ENCODE data around the gene OPCML.

OPCML gene

GRCh38 chr11:133381761-133382130 is 150.6 kb downstream of the OPCML start:
- Histone ChIP-seq H3K4me3 (no peak overlapping the region), H3K4me1 (no peaks in the 10 kb centered on the region), H3K9me3 (no peaks in the 10 kb centered on the region), H3K36me3 (replicated peaks) (no peaks in the 10 kb centered on the region), H3K27me3 (ENCODE audit: low read depth) (no peaks in the 10 kb centered on the region)
- in situ Hi-C loops (cut with MboI; ENCODE audit: low sequenced_read_pairs), result no loop called here
- no peak for DNase-seq (ENCODE audit: low spot score in 2 of 2)

DNA sequence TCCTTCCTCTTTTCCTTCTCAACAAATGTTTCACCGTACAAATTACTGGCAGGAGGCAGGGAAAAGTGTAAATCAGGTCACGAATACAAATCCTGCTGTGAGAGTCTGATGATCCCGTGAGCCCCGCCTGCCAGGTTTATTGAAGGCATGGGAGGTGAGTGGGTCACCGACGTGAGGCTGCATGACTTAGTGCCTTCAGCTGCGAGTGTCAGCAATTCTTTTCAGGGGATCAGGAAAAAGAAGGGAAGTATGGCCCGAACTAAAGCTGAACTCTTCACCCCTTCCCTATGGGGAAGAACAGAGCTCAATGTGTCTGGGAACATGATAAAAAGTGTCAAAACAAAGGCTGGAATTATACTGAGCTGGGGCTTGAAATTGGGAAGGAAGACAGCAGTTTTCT is 166.2 kb downstream of the OPCML start:
- Histone ChIP-seq H3K9me3 (no peaks in the 10 kb centered on the region), H3K27me3 (ENCODE audit: low read depth) (no peaks in the 10 kb centered on the region), H3K4me1 (no peaks in the 10 kb centered on the region), H3K36me3 (replicated peaks) (no peaks in the 10 kb centered on the region), H3K4me3 (no peak overlapping the region)
- in situ Hi-C loops (cut with MboI; ENCODE audit: low sequenced_read_pairs), result no loop called here
- no peak for DNase-seq (ENCODE audit: low spot score in 2 of 2)

- DNase-seq (ENCODE audit: low spot score in 2 of 2), result no peak
- Histone ChIP-seq H3K9me3 (no peaks in the 10 kb centered on the region), H3K4me1 (no peaks in the 10 kb centered on the region), H3K27me3 (ENCODE audit: low read depth) (no peaks in the 10 kb centered on the region), H3K4me3 (no peak overlapping the region), H3K36me3 (replicated peaks) (no peaks in the 10 kb centered on the region)
- in situ Hi-C loops (cut with MboI; ENCODE audit: low sequenced_read_pairs), result no loop called here
Observed at GRCh38 chr11:133362916-133363315, 169.4 kb downstream of the OPCML start.

- no peaks in the 10 kb centered on the region for H3K36me3 ChIP-seq (replicated peaks)
- in situ Hi-C loops (cut with MboI; ENCODE audit: low sequenced_read_pairs), result no loop called here
- H3K27me3 ChIP-seq (ENCODE audit: low read depth), result no peaks in the 10 kb centered on the region
- no peak for DNase-seq (ENCODE audit: low spot score in 2 of 2)
- no peak overlapping the region for H3K4me3 ChIP-seq
- no peaks in the 10 kb centered on the region for H3K4me1 ChIP-seq
- no peaks in the 10 kb centered on the region for H3K9me3 ChIP-seq
Observed at GRCh38 chr11:133362156-133362555, 170.1 kb downstream of the OPCML start.

DNA sequence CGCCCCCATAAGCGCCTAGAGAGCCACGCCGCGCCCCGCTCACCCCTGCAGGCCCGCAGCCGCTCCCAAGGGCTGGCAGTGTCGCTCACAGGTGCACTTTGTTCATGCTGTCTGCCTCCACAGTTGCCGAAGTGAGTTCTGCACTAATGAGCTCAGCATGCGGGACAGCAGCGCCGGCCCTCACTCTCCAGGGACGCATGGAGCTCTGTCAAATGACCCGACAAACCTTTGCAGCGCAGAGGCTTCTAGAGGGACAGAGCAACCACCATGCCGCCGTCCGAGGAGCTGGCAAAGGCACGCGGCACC is 170.7 kb downstream of the OPCML start:
- Histone ChIP-seq H3K36me3 (replicated peaks) (no peaks in the 10 kb centered on the region), H3K27me3 (ENCODE audit: low read depth) (no peaks in the 10 kb centered on the region), H3K9me3 (no peaks in the 10 kb centered on the region), H3K4me3 (no peak overlapping the region), H3K4me1 (no peaks in the 10 kb centered on the region)
- DNase-seq (ENCODE audit: low spot score in 2 of 2), result no peak
- in situ Hi-C loops (cut with MboI; ENCODE audit: low sequenced_read_pairs), result no loop called here

DNA sequence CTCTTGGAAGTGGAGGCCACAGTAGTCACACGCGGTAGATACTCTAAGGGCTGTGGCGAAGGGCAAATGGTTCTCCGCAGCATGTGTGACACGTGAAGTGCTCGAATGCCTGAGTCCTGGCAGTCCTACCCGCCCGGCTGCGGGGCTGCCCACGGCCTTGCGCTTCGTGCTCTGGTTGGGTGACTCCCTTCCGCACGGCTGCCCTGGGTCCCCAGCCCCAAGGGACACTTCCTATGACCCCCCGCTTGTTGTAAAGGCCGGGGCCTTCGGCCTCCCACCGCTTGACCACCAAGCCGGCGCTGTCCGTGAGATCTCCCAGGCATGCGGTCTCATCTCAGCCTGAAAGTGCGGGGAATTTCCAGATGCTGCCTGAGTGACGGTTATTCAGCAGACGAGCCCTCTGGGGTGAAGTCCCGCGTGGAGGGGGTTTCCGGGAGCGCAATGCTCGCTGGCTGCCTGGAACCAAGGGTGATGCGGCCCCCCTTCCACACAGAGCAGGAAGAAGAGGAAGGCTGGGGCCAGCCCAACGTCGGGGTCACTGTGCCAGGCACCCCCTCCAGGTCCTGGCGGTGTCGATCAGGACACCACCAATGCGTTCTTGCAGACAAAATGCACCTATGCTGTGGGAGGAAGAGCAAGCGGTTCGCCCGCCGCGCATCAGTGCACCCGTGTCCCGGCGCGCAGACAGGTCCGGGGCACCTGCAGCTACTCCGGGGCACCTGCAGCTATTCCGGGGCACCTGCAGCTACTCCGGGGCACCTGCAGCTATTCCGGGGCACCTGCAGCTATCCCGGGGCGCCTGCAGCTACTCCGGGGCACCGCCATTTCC is 171.2 kb downstream of the OPCML start:
- Histone ChIP-seq H3K4me1 (no peaks in the 10 kb centered on the region), H3K27me3 (ENCODE audit: low read depth) (no peaks in the 10 kb centered on the region), H3K36me3 (replicated peaks) (no peaks in the 10 kb centered on the region), H3K4me3 (no peak overlapping the region), H3K9me3 (no peaks in the 10 kb centered on the region)
- DNase-seq (ENCODE audit: low spot score in 2 of 2), result no peak
- in situ Hi-C loops (cut with MboI; ENCODE audit: low sequenced_read_pairs), result no loop called here

- DNase-seq (ENCODE audit: low spot score in 2 of 2), result no peak
- in situ Hi-C loops (cut with MboI; ENCODE audit: low sequenced_read_pairs), result no loop called here
- Histone ChIP-seq H3K36me3 (replicated peaks) (no peaks in the 10 kb centered on the region), H3K27me3 (ENCODE audit: low read depth) (no peaks in the 10 kb centered on the region), H3K4me3 (no peak overlapping the region), H3K9me3 (no peaks in the 10 kb centered on the region), H3K4me1 (no peaks in the 10 kb centered on the region)
Observed at GRCh38 chr11:133355095-133355494, 177.2 kb downstream of the OPCML start.

- Histone ChIP-seq H3K36me3 (replicated peaks) (no peaks in the 10 kb centered on the region), H3K4me1 (no peaks in the 10 kb centered on the region), H3K27me3 (ENCODE audit: low read depth) (no peaks in the 10 kb centered on the region), H3K4me3 (no peak overlapping the region), H3K9me3 (no peaks in the 10 kb centered on the region)
- in situ Hi-C loops (cut with MboI; ENCODE audit: low sequenced_read_pairs), result no loop called here
- DNase-seq (ENCODE audit: low spot score in 2 of 2), result no peak
Observed at GRCh38 chr11:133354069-133354468, 178.2 kb downstream of the OPCML start.

DNA sequence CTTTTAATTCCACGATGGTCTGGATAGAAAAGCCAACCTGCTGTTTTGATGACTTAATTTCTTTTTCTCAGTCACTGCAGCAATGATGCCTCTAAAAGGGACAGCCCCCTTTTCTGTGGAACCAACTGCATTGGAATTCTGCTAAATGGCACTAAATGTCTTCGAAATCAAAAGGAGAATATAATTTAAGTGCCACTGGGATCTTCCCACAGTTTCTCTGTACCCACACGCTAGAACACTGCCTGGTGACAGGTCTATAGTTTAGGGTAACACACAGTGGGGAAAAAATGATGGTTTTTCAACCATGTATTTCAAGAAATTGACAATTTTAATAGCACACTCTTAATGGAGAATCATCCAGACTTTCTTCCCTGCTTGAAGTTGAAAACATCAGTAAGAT is 182.3 kb downstream of the OPCML start:
- in situ Hi-C loops (cut with MboI; ENCODE audit: low sequenced_read_pairs), result no loop called here
- H3K36me3 ChIP-seq (replicated peaks), result no peaks in the 10 kb centered on the region
- no peaks in the 10 kb centered on the region for H3K4me1 ChIP-seq
- no peaks in the 10 kb centered on the region for H3K9me3 ChIP-seq
- H3K27me3 ChIP-seq (ENCODE audit: low read depth), result no peaks in the 10 kb centered on the region
- DNase-seq (ENCODE audit: low spot score in 2 of 2), result no peak
- H3K4me3 ChIP-seq, result no peak overlapping the region

GRCh38 chr11:133347988-133348387 is 184.3 kb downstream of the OPCML start:
- H3K27me3 ChIP-seq (ENCODE audit: low read depth), result no peaks in the 10 kb centered on the region
- no peaks in the 10 kb centered on the region for H3K9me3 ChIP-seq
- no peaks in the 10 kb centered on the region for H3K4me1 ChIP-seq
- in situ Hi-C loops (cut with MboI; ENCODE audit: low sequenced_read_pairs), result no loop called here
- H3K4me3 ChIP-seq, result no peak overlapping the region
- H3K36me3 ChIP-seq (replicated peaks), result no peaks in the 10 kb centered on the region
- DNase-seq (ENCODE audit: low spot score in 2 of 2), result no peak

GRCh38 chr11:133346137-133346536 is 186.2 kb downstream of the OPCML start:
- DNase-seq (ENCODE audit: low spot score in 2 of 2), result no peak
- H3K4me1 ChIP-seq, result no peaks in the 10 kb centered on the region
- H3K4me3 ChIP-seq, result no peak overlapping the region
- no peaks in the 10 kb centered on the region for H3K27me3 ChIP-seq (ENCODE audit: low read depth)
- H3K36me3 ChIP-seq (replicated peaks), result no peaks in the 10 kb centered on the region
- in situ Hi-C loops (cut with MboI; ENCODE audit: low sequenced_read_pairs), result no loop called here
- H3K9me3 ChIP-seq, result no peaks in the 10 kb centered on the region

GRCh38 chr11:133343951-133344350 is 188.3 kb downstream of the OPCML start:
- in situ Hi-C loops (cut with MboI; ENCODE audit: low sequenced_read_pairs), result no loop called here
- no peaks in the 10 kb centered on the region for H3K27me3 ChIP-seq (ENCODE audit: low read depth)
- no peaks in the 10 kb centered on the region for H3K9me3 ChIP-seq
- H3K4me1 ChIP-seq, result no peaks in the 10 kb centered on the region
- no peak overlapping the region for H3K4me3 ChIP-seq
- H3K36me3 ChIP-seq (replicated peaks), result no peaks in the 10 kb centered on the region
- no peak for DNase-seq (ENCODE audit: low spot score in 2 of 2)

DNA sequence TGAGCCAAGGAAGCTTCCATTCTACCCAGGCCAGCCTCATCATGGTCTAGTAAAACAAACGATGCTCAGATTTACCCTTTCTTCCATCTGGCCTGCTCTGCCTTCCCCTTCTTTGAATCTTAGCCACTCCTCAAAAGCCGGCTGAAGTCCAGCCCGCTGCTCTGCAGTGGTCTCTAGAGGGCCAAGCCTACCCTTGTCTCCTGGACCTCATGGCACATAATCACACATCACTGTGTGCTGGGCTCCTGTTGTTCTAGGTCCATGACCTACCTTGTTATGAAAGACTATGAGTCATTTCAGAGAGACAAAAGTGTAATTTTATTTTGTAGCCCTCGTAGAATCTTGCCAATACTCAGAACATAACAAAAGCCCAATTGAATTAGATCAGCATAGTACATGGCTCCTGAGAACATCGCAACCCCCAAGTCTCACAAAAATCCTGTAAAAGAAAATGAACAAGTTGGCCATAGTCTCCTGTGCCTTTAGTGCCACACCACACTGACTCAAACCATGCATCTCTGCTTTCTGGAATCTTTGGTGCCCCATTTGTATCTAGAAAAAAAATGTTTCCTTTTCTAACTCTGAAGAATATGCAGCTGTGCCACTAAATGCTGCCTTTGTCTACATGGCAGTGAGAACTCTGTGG is 192.7 kb downstream of the OPCML start:
- no peaks in the 10 kb centered on the region for H3K27me3 ChIP-seq (ENCODE audit: low read depth)
- H3K4me1 ChIP-seq, result no peaks in the 10 kb centered on the region
- no peaks in the 10 kb centered on the region for H3K9me3 ChIP-seq
- in situ Hi-C loops (cut with MboI; ENCODE audit: low sequenced_read_pairs), result no loop called here
- no peak for DNase-seq (ENCODE audit: low spot score in 2 of 2)
- H3K4me3 ChIP-seq, result no peak overlapping the region
- H3K36me3 ChIP-seq (replicated peaks), result no peaks in the 10 kb centered on the region

GRCh38 chr11:133338588-133338987 is 193.7 kb downstream of the OPCML start:
- no peaks in the 10 kb centered on the region for H3K4me1 ChIP-seq
- no peak overlapping the region for H3K4me3 ChIP-seq
- H3K9me3 ChIP-seq, result no peaks in the 10 kb centered on the region
- no peak for DNase-seq (ENCODE audit: low spot score in 2 of 2)
- in situ Hi-C loops (cut with MboI; ENCODE audit: low sequenced_read_pairs), result no loop called here
- no peaks in the 10 kb centered on the region for H3K36me3 ChIP-seq (replicated peaks)
- H3K27me3 ChIP-seq (ENCODE audit: low read depth), result no peaks in the 10 kb centered on the region
